K562 (cell line): Measurements from ENCODE around the gene ARSI. TPM values are rescaled to one million over a fixed set of nuclear protein-coding genes. Genes with fewer than 3 reads are reported as not detected.

Experiments used
- ATAC-seq: fragments of 200-7000 bp; cut with Tn5 transposase; 3 replicates; pipeline ENCODE4 v1.9.1; 2020; ENCODE audit warnings: moderate library complexity
- BruUV-seq: library from RNA; stranded (reverse); fragments of 400-500 nt; replicated peaks from 2 replicates; lab custom pipeline; 2021; lab: Mats Ljungman, UMichigan
- CTCF ChIA-PET: fragments of 300-600 bp; formaldehyde crosslinking; extraction: SDS; loops from one replicate; lab custom pipeline; 2021; ENCODE audit warnings: low intra/inter-chr PET ratio; lab: Yijun Ruan, JAX
- POLR2A ChIA-PET: fragments of 300-600, 350-650 bp; sonication (Branson Sonifier 250); formaldehyde crosslinking; extraction: SDS; loops from one replicate; lab custom pipeline; 2021; ENCODE audit warnings: antibody characterized with exemption, inconsistent platforms; lab: Yijun Ruan, JAX
- DNase-seq, 4 experiments: peaks; one replicate each; pipeline versions ENCODE4 v3.0.0 to v3.0.0-alpha.2; 2011 to 2018; ENCODE audit warnings: low spot score in 3 of 4, mixed read lengths in 3 of 4; ENCODE audit errors: extremely low read depth in 1 of 4
- FAIRE-seq: peaks from 2 replicates; lab custom pipeline; 2011; peaks lifted over from hg19 to GRCh38; lab: Jason Lieb, UNC
- H2AFZ ChIP-seq: 2 replicates; pipeline ENCODE4 v1.6.0; 2011; ENCODE audit warnings: low read depth, low read length, control low read depth, inconsistent platforms
- H3K27ac ChIP-seq: fragments of 200-600 bp; 3 replicates; pipeline ENCODE4 v1.8.0; 2011; ENCODE audit warnings: low read depth, mild to moderate bottlenecking, control low read depth, inconsistent platforms, low read length, moderate library complexity, mixed read lengths; ENCODE audit errors: extremely low read depth
- H3K27me3 ChIP-seq, 2 experiments: fragments of 300-600 bp in 1 of 2; 2 replicates in 1 of 2; 3 replicates in 1 of 2; pipeline versions ENCODE4 v1.6.0 to v1.8.0; 2011; ENCODE audit warnings: inconsistent platforms in 2 of 2, low read length in 2 of 2, mild to moderate bottlenecking in 1 of 2, mixed read lengths in 1 of 2, moderate library complexity in 1 of 2; ENCODE audit not compliant: control insufficient read depth in 2 of 2, insufficient read depth in 2 of 2
- H3K36me3 ChIP-seq: fragments of 300-600 bp; 3 replicates; pipeline ENCODE4 v1.8.0; 2011; ENCODE audit warnings: mild to moderate bottlenecking, low read length, inconsistent platforms; ENCODE audit not compliant: control insufficient read depth, insufficient read depth
- H3K4me1 ChIP-seq, 2 experiments: fragments of 200-600 bp in 1 of 2; replicated peaks in 1 of 2; 2 replicates in 1 of 2; 3 replicates in 1 of 2; pipeline versions ENCODE4 v1.5.1 to v1.8.0; 2011; ENCODE audit warnings: inconsistent platforms in 2 of 2, low read length in 2 of 2, mild to moderate bottlenecking in 1 of 2, mixed read lengths in 1 of 2, moderate library complexity in 1 of 2; ENCODE audit not compliant: control insufficient read depth in 2 of 2, insufficient read depth in 2 of 2
- H3K4me2 ChIP-seq: 2 replicates; pipeline ENCODE4 v1.6.1; 2011; ENCODE audit warnings: low read length, control low read depth, inconsistent platforms, mixed read lengths; ENCODE audit not compliant: insufficient read depth
- H3K4me3 ChIP-seq: fragments of 200-600 bp; sonication (generic), shearing (Covaris generic); 2 replicates; pipeline ENCODE4 v1.5.1; 2016; ENCODE audit warnings: control low read depth, inconsistent platforms
- H3K79me2 ChIP-seq: fragments of 200-600 bp; 3 replicates; pipeline ENCODE4 v1.8.0; 2011; ENCODE audit warnings: low read length, inconsistent platforms; ENCODE audit not compliant: control insufficient read depth, insufficient read depth
- H3K9ac ChIP-seq, 2 experiments: 2 replicates each; pipeline versions ENCODE4 v1.6.0 to v1.6.1; 2011; ENCODE audit warnings: low read depth in 2 of 2, low read length in 2 of 2, control low read depth in 1 of 2, inconsistent platforms in 1 of 2, mild to moderate bottlenecking in 1 of 2, mixed read lengths in 1 of 2; ENCODE audit not compliant: insufficient read depth in 1 of 2
- H3K9me1 ChIP-seq: one replicate; pipeline ENCODE4 v1.6.0; 2011; ENCODE audit warnings: inconsistent platforms, mild to moderate bottlenecking, low read length, moderate library complexity; ENCODE audit not compliant: control insufficient read depth, insufficient read depth
- H3K9me3 ChIP-seq: replicated peaks from 2 replicates; pipeline ENCODE4 v1.5.1; 2011; ENCODE audit warnings: low read depth, low read length, inconsistent platforms; ENCODE audit not compliant: control insufficient read depth, insufficient read depth
- H4K20me1 ChIP-seq: replicated peaks from 2 replicates; pipeline ENCODE4 v1.6.1; 2011; ENCODE audit warnings: low read length, inconsistent platforms, mixed read lengths; ENCODE audit not compliant: control insufficient read depth, insufficient read depth
- CCNT2 ChIP-seq: IDR thresholded peaks from 2 replicates; pipeline ENCODE4 v1.6.1; 2011; ENCODE audit warnings: borderline replicate concordance, low read depth, mild to moderate bottlenecking, moderate library complexity, mixed read lengths, low read length; ENCODE audit not compliant: insufficient read length; ENCODE audit errors: extremely low read depth
- RBM14 ChIP-seq: fragments of 200-400 bp; formaldehyde crosslinking; IDR thresholded peaks from 2 replicates; pipeline ENCODE4 v1.6.1; 2018; ENCODE audit warnings: low read depth, mild to moderate bottlenecking, low read length, moderate library complexity, borderline replicate concordance; ENCODE audit not compliant: insufficient read depth
- TCF7 ChIP-seq: sonication (generic); IDR thresholded peaks from 2 replicates; pipeline ENCODE4 v1.6.1; 2016; ENCODE audit warnings: antibody characterized with exemption, borderline replicate concordance
- ZNF165 ChIP-seq: fragments of 250-450 bp; sonication (Bioruptor Pico); IDR thresholded peaks from 2 replicates; pipeline ENCODE4 v1.4.0; 2020; ENCODE audit warnings: borderline replicate concordance
- ZNF224 ChIP-seq: sonication (generic); formaldehyde crosslinking; IDR thresholded peaks from 2 replicates; pipeline ENCODE4 v1.8.0; 2022; ENCODE audit warnings: mild to moderate bottlenecking, missing genetic modification reagents
- WGBS: fragments of 100-300 bp; shearing (Covaris generic); methylation state at CpG from one replicate; pipeline ENCODE4 v1.1.6; 2016; ENCODE audit warnings: low coverage, mixed read lengths; ENCODE audit not compliant: insufficient coverage; ENCODE audit errors: missing lambda C conversion rate; 5-methylcytosine and 5-hydroxymethylcytosine counted together
- in situ Hi-C: fragments of 300-500 bp; cut with MboI; formaldehyde crosslinking; loops from 4 replicates; pipeline ENCODE4 v1.15.0; 2018; ENCODE audit warnings: inconsistent platforms, mixed read lengths
- intact Hi-C: fragments of 100-400 bp; cut with micrococcal nuclease; formaldehyde crosslinking; loops from 2 replicates; pipeline ENCODE4 v1.14.2; 2022
- polyA plus RNA-seq, 8 experiments: library from polyadenylated mRNA; depleted of rRNA in 4 of 8; stranded (reverse) in 5 of 8; unstranded in 3 of 8; fragments of >200 nt; fragmentation: Nextera tagmentation in 2 of 8; fragmentation: Illumina TruSeq in 1 of 8; extraction: Ambion mirVana in 2 of 8; extraction: Trizol in 1 of 8; gene quantifications; 2 replicates each; pipeline versions ENCODE4 v1.2.1 to v1.2.3, GENCODE V29; 2011 to 2014; ENCODE audit warnings: inconsistent platforms in 1 of 8, missing spikeins in 1 of 8
- total RNA-seq, 7 experiments: library from RNA; depleted of rRNA in 6 of 7; stranded (reverse); fragments of >200 nt in 6 of 7; fragmentation: Illumina TruSeq in 2 of 7; extraction: Trizol in 2 of 7; gene quantifications; 2 replicates each; pipeline versions ENCODE4 v1.2.1 to v1.2.3, GENCODE V29; 2011 to 2021; ENCODE audit warnings: low replicate concordance in 1 of 7

ARSI gene
- total and polyA plus RNA-seq, 9 of the 15 experiments (the other 6 are each of a cell fraction or from before 2014, with no cell fraction given): 0.04 to 0.07 TPM; not detected in 7

- WGBS: 16% methylated on average over 17 of the region's 17 CpGs
- Histone ChIP-seq H3K79me2 (no peaks in the 10 kb centered on the region), H3K9ac (no peak overlapping the region), H3K27ac (no peak overlapping the region), H3K4me3 (no peak overlapping the region), H3K4me1 (peaks cover 0 to 9% of the 10 kb centered on the region in 2 experiments; a peak in 3 of 5 replicates), H3K9me1 (no peaks in the 10 kb centered on the region), H3K27me3 (peaks cover 2 to 28% of the 10 kb centered on the region in 2 experiments; a peak in 3 of 5 replicates), H2AFZ (peak overlapping the region; percentile 53), H3K4me2 (no peak overlapping the region), H3K9me3 (no peaks in the 10 kb centered on the region), H3K36me3 (no peaks in the 10 kb centered on the region), H4K20me1 (no peaks in the 10 kb centered on the region; the same call in 1 of the 2 replicates)
- ChIA-PET CTCF (no interaction called here), POLR2A (interaction anchor here (0.6 to 1.1 kb wide), 3 partner anchors 12 to 260 kb away, joined by 3 read pairs; no protein-coding TSS in a partner anchor)
- intact Hi-C loops: no loop called here
- in situ Hi-C loops: no loop called here
- ATAC-seq (no peak; the same call in 2 of the 3 replicates), DNase-seq (no peak), FAIRE-seq (no peak)
- no TSS peak for BruUV-seq
- TF ChIP-seq ZNF165 (no peak), TCF7 (no peak), RBM14 (no peak), ZNF224 (CRISPR knock-in tag) (no peak), CCNT2 (no peak)
Observed at GRCh38 chr5:150329881-150330876, 27.5 kb upstream of the ARSI start.
